HEK293 (cell line): Measurements from ENCODE around the gene FBXO2.
A peak's percentile ranks its signal among the peaks of the same experiment; 100 is the strongest.

Source experiments
- BCL11B ChIP-seq: fragments of 450-650 bp; formaldehyde crosslinking; IDR thresholded peaks from 2 replicates; pipeline ENCODE4 v1.5.1; 2016; ENCODE audit warnings: low read depth, missing biosample characterization, missing genetic modification characterization
- GLI4 ChIP-seq: fragments of 450-650 bp; formaldehyde crosslinking; IDR thresholded peaks from 2 replicates; pipeline ENCODE4 v1.5.1; 2016; ENCODE audit warnings: missing biosample characterization, missing genetic modification characterization
- HOXD13 ChIP-seq: sonication (generic); formaldehyde crosslinking; IDR thresholded peaks from 2 replicates; pipeline ENCODE4 v1.8.0; 2022; ENCODE audit warnings: missing genetic modification reagents, borderline replicate concordance
- PRDM10 ChIP-seq: fragments of 450-650 bp; formaldehyde crosslinking; IDR thresholded peaks from 2 replicates; pipeline ENCODE4 v1.5.1; 2016; ENCODE audit warnings: missing biosample characterization, missing genetic modification characterization
- PRDM4 ChIP-seq: fragments of 450-650 bp; formaldehyde crosslinking; IDR thresholded peaks from 2 replicates; pipeline ENCODE4 v1.5.1; 2017; ENCODE audit warnings: missing biosample characterization, missing genetic modification characterization
- RBAK ChIP-seq: fragments of 450-650 bp; formaldehyde crosslinking; IDR thresholded peaks from 2 replicates; pipeline ENCODE4 v1.5.1; 2016; ENCODE audit warnings: missing biosample characterization, missing genetic modification characterization
- SP2 ChIP-seq: fragments of 450-650 bp; formaldehyde crosslinking; IDR thresholded peaks from 2 replicates; pipeline ENCODE4 v1.5.1; 2016; ENCODE audit warnings: missing biosample characterization, missing genetic modification characterization
- SP3 ChIP-seq: fragments of 450-650 bp; formaldehyde crosslinking; IDR thresholded peaks from 2 replicates; pipeline ENCODE4 v1.5.1; 2016; ENCODE audit warnings: missing biosample characterization, missing genetic modification characterization
- ZBTB1 ChIP-seq: fragments of 450-650 bp; formaldehyde crosslinking; IDR thresholded peaks from 2 replicates; pipeline ENCODE4 v1.5.1; 2016; ENCODE audit warnings: missing biosample characterization, missing genetic modification characterization
- ZBTB17 ChIP-seq: fragments of 450-650 bp; formaldehyde crosslinking; IDR thresholded peaks from 2 replicates; pipeline ENCODE4 v1.5.1; 2016; ENCODE audit warnings: missing biosample characterization, missing genetic modification characterization
- ZBTB7A ChIP-seq: fragments of 450-650 bp; formaldehyde crosslinking; IDR thresholded peaks from 2 replicates; pipeline ENCODE4 v1.5.1; 2016; ENCODE audit warnings: low read depth, missing biosample characterization, missing genetic modification characterization
- ZFP69B ChIP-seq: fragments of 450-650 bp; formaldehyde crosslinking; IDR thresholded peaks from 2 replicates; pipeline ENCODE4 v1.5.1; 2016; ENCODE audit warnings: missing biosample characterization, missing genetic modification characterization
- ZIC2 ChIP-seq: fragments of 450-650 bp; formaldehyde crosslinking; IDR thresholded peaks from 2 replicates; pipeline ENCODE4 v1.5.1; 2016; ENCODE audit warnings: missing biosample characterization, missing genetic modification characterization
- ZNF157 ChIP-seq: fragments of 450-650 bp; formaldehyde crosslinking; IDR thresholded peaks from 2 replicates; pipeline ENCODE4 v1.5.1; 2016; ENCODE audit warnings: missing biosample characterization, missing genetic modification characterization
- ZNF211 ChIP-seq: fragments of 450-650 bp; formaldehyde crosslinking; IDR thresholded peaks from 2 replicates; pipeline ENCODE4 v1.5.1; 2016; ENCODE audit warnings: low read depth, missing biosample characterization, missing genetic modification characterization
- ZNF23 ChIP-seq: fragments of 450-650 bp; formaldehyde crosslinking; IDR thresholded peaks from 2 replicates; pipeline ENCODE4 v1.5.1; 2016; ENCODE audit warnings: missing biosample characterization, missing genetic modification characterization, borderline replicate concordance
- ZNF239 ChIP-seq: fragments of 450-650 bp; formaldehyde crosslinking; IDR thresholded peaks from 2 replicates; pipeline ENCODE4 v1.5.1; 2016; ENCODE audit warnings: missing biosample characterization, missing genetic modification characterization
- ZNF248 ChIP-seq: fragments of 450-650 bp; formaldehyde crosslinking; IDR thresholded peaks from 2 replicates; pipeline ENCODE4 v1.5.1; 2017; ENCODE audit warnings: missing biosample characterization, missing genetic modification characterization
- ZNF280D ChIP-seq: fragments of 450-650 bp; formaldehyde crosslinking; IDR thresholded peaks from 2 replicates; pipeline ENCODE4 v1.5.1; 2016; ENCODE audit warnings: missing biosample characterization, missing genetic modification characterization
- ZNF423 ChIP-seq: fragments of 450-650 bp; formaldehyde crosslinking; IDR thresholded peaks from 2 replicates; pipeline ENCODE4 v1.5.1; 2016; ENCODE audit warnings: missing biosample characterization, missing genetic modification characterization
- ZNF488 ChIP-seq: fragments of 450-650 bp; formaldehyde crosslinking; IDR thresholded peaks from 2 replicates; pipeline ENCODE4 v1.5.1; 2016; ENCODE audit warnings: missing biosample characterization, missing genetic modification characterization
- ZNF580 ChIP-seq: fragments of 450-650 bp; formaldehyde crosslinking; IDR thresholded peaks from 2 replicates; pipeline ENCODE4 v1.5.1; 2016; ENCODE audit warnings: missing biosample characterization, missing genetic modification characterization
- ZNF585B ChIP-seq: fragments of 450-650 bp; formaldehyde crosslinking; IDR thresholded peaks from 2 replicates; pipeline ENCODE4 v1.5.1; 2016; ENCODE audit warnings: missing biosample characterization, missing genetic modification characterization
- ZNF623 ChIP-seq: fragments of 450-650 bp; formaldehyde crosslinking; IDR thresholded peaks from 2 replicates; pipeline ENCODE4 v1.5.1; 2016; ENCODE audit warnings: missing biosample characterization, missing genetic modification characterization
- ZNF654 ChIP-seq: fragments of 450-650 bp; formaldehyde crosslinking; IDR thresholded peaks from 2 replicates; pipeline ENCODE4 v1.5.1; 2016; ENCODE audit warnings: low read depth, missing biosample characterization, missing genetic modification characterization
- ZNF837 ChIP-seq: fragments of 450-650 bp; formaldehyde crosslinking; IDR thresholded peaks from 2 replicates; pipeline ENCODE4 v1.5.1; 2016; ENCODE audit warnings: missing biosample characterization, missing genetic modification characterization
- ZNF843 ChIP-seq: fragments of 450-650 bp; formaldehyde crosslinking; IDR thresholded peaks from 2 replicates; pipeline ENCODE4 v1.5.1; 2016; ENCODE audit warnings: missing biosample characterization, missing genetic modification characterization
- ZSCAN16 ChIP-seq: fragments of 450-650 bp; formaldehyde crosslinking; IDR thresholded peaks from 2 replicates; pipeline ENCODE4 v1.5.1; 2016; ENCODE audit warnings: missing biosample characterization, missing genetic modification characterization
- ZSCAN23 ChIP-seq: fragments of 450-650 bp; formaldehyde crosslinking; IDR thresholded peaks from 2 replicates; pipeline ENCODE4 v1.5.1; 2016; ENCODE audit warnings: missing biosample characterization, missing genetic modification characterization
- ZSCAN30 ChIP-seq: fragments of 450-650 bp; IDR thresholded peaks from 2 replicates; pipeline ENCODE4 v1.5.1; 2018; ENCODE audit warnings: missing biosample characterization, mild to moderate bottlenecking, missing genetic modification characterization, moderate library complexity
- ZXDB ChIP-seq: fragments of 450-650 bp; formaldehyde crosslinking; IDR thresholded peaks from 2 replicates; pipeline ENCODE4 v1.5.1; 2016; ENCODE audit warnings: missing biosample characterization, missing genetic modification characterization

FBXO2 gene

GRCh38 chr1:11650331-11650991, 3.8 kb downstream of the FBXO2 start (continued):
- peak; percentile 74 for TF ChIP-seq PRDM4 (tag by site-specific recombination)
- TF ChIP-seq ZNF423 (tag by site-specific recombination) = peak; percentile 91
- TF ChIP-seq ZNF623 (tag by site-specific recombination) = peak; percentile 16; the same call in 1 of the 2 replicates
- TF ChIP-seq ZSCAN30 (tag by site-specific recombination) = peak; percentile 90
- no peak for TF ChIP-seq BCL11B (tag by site-specific recombination)
- TF ChIP-seq ZNF248 (tag by site-specific recombination) = no peak
- TF ChIP-seq ZNF23 = no peak
- peak; percentile 79; the same call in 1 of the 2 replicates for TF ChIP-seq ZNF580 (tag by site-specific recombination)
- TF ChIP-seq SP2 (tag by site-specific recombination) = no peak; the same call in 1 of the 2 replicates
- TF ChIP-seq ZNF239 (tag by site-specific recombination) = 0 out of 2 replicates have a peak, but pooled peaks have one; percentile 41
- no peak for TF ChIP-seq ZNF837 (tag by site-specific recombination)
- TF ChIP-seq ZNF488 (tag by site-specific recombination) = no peak
- TF ChIP-seq HOXD13 = no peak
- TF ChIP-seq GLI4 (tag by site-specific recombination) = no peak
- TF ChIP-seq ZNF211 (tag by site-specific recombination) = no peak
- TF ChIP-seq ZSCAN23 (tag by site-specific recombination) = no peak
- no peak for TF ChIP-seq ZNF157 (tag by site-specific recombination)
- TF ChIP-seq ZBTB7A (tag by site-specific recombination) = peak; percentile 95
- TF ChIP-seq ZBTB17 (tag by site-specific recombination) = peak; percentile 49; the same call in 1 of the 2 replicates
- TF ChIP-seq ZIC2 (tag by site-specific recombination) = peak; percentile 99
- TF ChIP-seq RBAK (tag by site-specific recombination) = no peak; the same call in 1 of the 2 replicates
- no peak for TF ChIP-seq ZSCAN16 (tag by site-specific recombination)
- peak; percentile 39 for TF ChIP-seq SP3 (tag by site-specific recombination)
- 0 out of 2 replicates have a peak, but pooled peaks have one; percentile 19 for TF ChIP-seq ZNF585B (tag by site-specific recombination)
- TF ChIP-seq ZBTB1 (tag by site-specific recombination) = no peak
- TF ChIP-seq ZFP69B (tag by site-specific recombination) = peak; percentile 61; the same call in 1 of the 2 replicates
- TF ChIP-seq ZNF654 (tag by site-specific recombination) = peak; percentile 21
- TF ChIP-seq PRDM10 (tag by site-specific recombination) = peak; percentile 98
- peak; percentile 64 for TF ChIP-seq ZNF843 (tag by site-specific recombination)
- peak; percentile 60; the same call in 1 of the 2 replicates for TF ChIP-seq ZXDB (tag by site-specific recombination)
- 0 out of 2 replicates have a peak, but pooled peaks have one; percentile 54 for TF ChIP-seq ZNF280D (tag by site-specific recombination)
